HepG2 (cell line): Measurements from ENCODE around the gene LTC4S. TPM values are rescaled to one million over a fixed set of nuclear protein-coding genes. Genes with fewer than 3 reads are reported as not detected.

Experiments
- AFF4 ChIP-seq: sonication (generic); formaldehyde crosslinking; IDR thresholded peaks from 2 replicates; pipeline ENCODE4 v1.4.0; 2020; ENCODE audit warnings: missing genetic modification reagents
- ELF1 ChIP-seq: sonication (generic); formaldehyde crosslinking; IDR thresholded peaks from 2 replicates; pipeline ENCODE4 v1.4.0; 2020; ENCODE audit warnings: missing genetic modification reagents
- GFI1 ChIP-seq: sonication (generic); formaldehyde crosslinking; IDR thresholded peaks from 2 replicates; pipeline ENCODE4 v1.5.0; 2020; ENCODE audit warnings: missing genetic modification reagents, mild to moderate bottlenecking, borderline replicate concordance
- HOXA7 ChIP-seq: sonication (generic); formaldehyde crosslinking; IDR thresholded peaks from 2 replicates; pipeline ENCODE4 v1.8.1; 2022; ENCODE audit warnings: mild to moderate bottlenecking, missing genetic modification reagents, moderate library complexity
- IKZF5 ChIP-seq: IDR thresholded peaks from 2 replicates; pipeline ENCODE4 v1.6.1; 2018; ENCODE audit warnings: missing genetic modification reagents, mild to moderate bottlenecking, missing compliant biosample characterization
- KDM4B ChIP-seq: sonication (generic); formaldehyde crosslinking; IDR thresholded peaks from 2 replicates; pipeline ENCODE4 v1.4.0; 2020; ENCODE audit warnings: missing genetic modification reagents
- MED1 ChIP-seq: sonication (generic); formaldehyde crosslinking; IDR thresholded peaks from 2 replicates; pipeline ENCODE4 v1.4.0; 2020; ENCODE audit warnings: missing genetic modification reagents
- MIER2 ChIP-seq: IDR thresholded peaks from 2 replicates; pipeline ENCODE4 v1.6.1; 2016; ENCODE audit warnings: missing biosample characterization, missing genetic modification reagents
- MXD3 ChIP-seq: IDR thresholded peaks from 2 replicates; pipeline ENCODE4 v1.6.1; 2016; ENCODE audit warnings: mild to moderate bottlenecking, missing biosample characterization, missing genetic modification reagents
- RELA ChIP-seq: sonication (generic); formaldehyde crosslinking; IDR thresholded peaks from 2 replicates; pipeline ENCODE4 v1.4.0; 2020; ENCODE audit warnings: missing genetic modification reagents
- TFAP4 ChIP-seq: sonication (generic); IDR thresholded peaks from 2 replicates; pipeline ENCODE4 v1.6.1; 2016; ENCODE audit warnings: low read depth, borderline replicate concordance
- ZNF441 ChIP-seq: sonication (generic); formaldehyde crosslinking; IDR thresholded peaks from 2 replicates; pipeline ENCODE4 v1.7.0; 2021; ENCODE audit warnings: missing genetic modification reagents, borderline replicate concordance
- ZNF878 ChIP-seq: sonication (generic); formaldehyde crosslinking; IDR thresholded peaks from 2 replicates; pipeline ENCODE4 v1.8.1; 2023; ENCODE audit warnings: mild to moderate bottlenecking, missing genetic modification reagents, moderate library complexity
- ZSCAN12 ChIP-seq: sonication (generic); formaldehyde crosslinking; IDR thresholded peaks from 2 replicates; pipeline ENCODE4 v1.9.0; 2021; ENCODE audit warnings: mild to moderate bottlenecking, missing genetic modification reagents
- polyA plus RNA-seq, 8 experiments: library from polyadenylated mRNA; depleted of rRNA in 3 of 8; stranded (reverse) in 7 of 8; unstranded in 1 of 8; fragments of >200 nt; fragmentation: Illumina TruSeq in 4 of 8; extraction: Trizol in 4 of 8; gene quantifications; 2 replicates each; pipeline versions ENCODE4 v1.2.1 to v1.2.3, GENCODE V29; 2011 to 2016; ENCODE audit warnings: low read depth in 4 of 8, missing spikeins in 1 of 8, mixed read lengths in 1 of 8; ENCODE audit not compliant: insufficient read depth in 1 of 8
- total RNA-seq, 5 experiments: library from RNA; depleted of rRNA; stranded (reverse); fragments of >200 nt; fragmentation: Illumina TruSeq; extraction: Trizol; gene quantifications; 2 replicates each; pipeline ENCODE4 v1.2.3, GENCODE V29; 2016; ENCODE audit warnings: low read depth in 1 of 5
- TF ChIP-seq, protein P1 (sequence below): sonication (generic); formaldehyde crosslinking; IDR thresholded peaks from 2 replicates; pipeline ENCODE4 v1.5.0; 2020; ENCODE audit warnings: missing genetic modification reagents, mild to moderate bottlenecking, borderline replicate concordance
- TF ChIP-seq, protein P2 (sequence below): sonication (generic); formaldehyde crosslinking; IDR thresholded peaks from 2 replicates; pipeline ENCODE4 v1.4.0; 2020; ENCODE audit warnings: missing genetic modification reagents; ENCODE audit errors: not compliant biosample characterization
- TF ChIP-seq, protein P3 (sequence below): sonication (generic); formaldehyde crosslinking; IDR thresholded peaks from 2 replicates; pipeline ENCODE4 v1.5.0; 2020; ENCODE audit warnings: missing genetic modification reagents, mild to moderate bottlenecking, borderline replicate concordance
- TF ChIP-seq, protein P4 (sequence below): sonication (generic); formaldehyde crosslinking; IDR thresholded peaks from 2 replicates; pipeline ENCODE4 v1.9.0; 2021; ENCODE audit warnings: missing genetic modification reagents, mild to moderate bottlenecking, borderline replicate concordance

Gene LTC4S
- total and polyA plus RNA-seq, 2 of the 13 experiments (the other 11 are each of a cell fraction or from before 2014, with no cell fraction given), result 0.35 TPM; not detected in 1

GRCh38 chr5:179755022-179755421, 38.8 kb upstream of the LTC4S start (continued):
- TF ChIP-seq MIER2 (CRISPR knock-in tag) (no peak), TFAP4 (no peak), ZNF878 (no peak), ZNF441 (CRISPR knock-in tag) (peak; percentile 53; the same call in 1 of the 2 replicates), AFF4 (CRISPR knock-in tag) (no peak), RELA (CRISPR knock-in tag) (no peak), HOXA7 (CRISPR knock-in tag) (no peak), IKZF5 (CRISPR knock-in tag) (0 out of 2 replicates have a peak, but pooled peaks have one; percentile 42), ELF1 (CRISPR knock-in tag) (peak; percentile 63), GFI1 (CRISPR knock-in tag) (0 out of 2 replicates have a peak, but pooled peaks have one; percentile 41), MXD3 (CRISPR knock-in tag) (no peak), MED1 (CRISPR knock-in tag) (no peak; the same call in 1 of the 2 replicates), KDM4B (no peak), ZSCAN12 (no peak)
- TF ChIP-seq, protein P1, sequence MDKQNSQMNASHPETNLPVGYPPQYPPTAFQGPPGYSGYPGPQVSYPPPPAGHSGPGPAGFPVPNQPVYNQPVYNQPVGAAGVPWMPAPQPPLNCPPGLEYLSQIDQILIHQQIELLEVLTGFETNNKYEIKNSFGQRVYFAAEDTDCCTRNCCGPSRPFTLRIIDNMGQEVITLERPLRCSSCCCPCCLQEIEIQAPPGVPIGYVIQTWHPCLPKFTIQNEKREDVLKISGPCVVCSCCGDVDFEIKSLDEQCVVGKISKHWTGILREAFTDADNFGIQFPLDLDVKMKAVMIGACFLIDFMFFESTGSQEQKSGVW, result no peak
- TF ChIP-seq, protein P2, sequence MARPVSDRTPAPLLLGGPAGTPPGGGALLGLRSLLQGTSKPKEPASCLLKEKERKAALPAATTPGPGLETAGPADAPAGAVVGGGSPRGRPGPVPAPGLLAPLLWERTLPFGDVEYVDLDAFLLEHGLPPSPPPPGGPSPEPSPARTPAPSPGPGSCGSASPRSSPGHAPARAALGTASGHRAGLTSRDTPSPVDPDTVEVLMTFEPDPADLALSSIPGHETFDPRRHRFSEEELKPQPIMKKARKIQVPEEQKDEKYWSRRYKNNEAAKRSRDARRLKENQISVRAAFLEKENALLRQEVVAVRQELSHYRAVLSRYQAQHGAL, result no peak
- TF ChIP-seq, protein P3, sequence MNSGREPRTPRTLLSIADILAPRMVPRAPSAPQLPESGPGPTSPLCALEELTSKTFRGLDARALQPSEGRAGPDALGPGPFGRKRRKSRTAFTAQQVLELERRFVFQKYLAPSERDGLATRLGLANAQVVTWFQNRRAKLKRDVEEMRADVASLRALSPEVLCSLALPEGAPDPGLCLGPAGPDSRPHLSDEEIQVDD (CRISPR knock-in tag), result no peak
- TF ChIP-seq, protein P4, sequence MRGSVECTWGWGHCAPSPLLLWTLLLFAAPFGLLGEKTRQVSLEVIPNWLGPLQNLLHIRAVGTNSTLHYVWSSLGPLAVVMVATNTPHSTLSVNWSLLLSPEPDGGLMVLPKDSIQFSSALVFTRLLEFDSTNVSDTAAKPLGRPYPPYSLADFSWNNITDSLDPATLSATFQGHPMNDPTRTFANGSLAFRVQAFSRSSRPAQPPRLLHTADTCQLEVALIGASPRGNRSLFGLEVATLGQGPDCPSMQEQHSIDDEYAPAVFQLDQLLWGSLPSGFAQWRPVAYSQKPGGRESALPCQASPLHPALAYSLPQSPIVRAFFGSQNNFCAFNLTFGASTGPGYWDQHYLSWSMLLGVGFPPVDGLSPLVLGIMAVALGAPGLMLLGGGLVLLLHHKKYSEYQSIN (CRISPR knock-in tag), result no peak
